MG63 (cell line): ENCODE measurements around the gene CTF1. TPM values are rescaled to one million over a fixed set of nuclear protein-coding genes. Genes with fewer than 3 reads are reported as not detected.

Experiments
- DNase-seq: peaks from one replicate; pipeline ENCODE4 v3.0.0-alpha.2; 2020
- H3K27me3 ChIP-seq: fragments of 250-450 bp; sonication (Bioruptor Pico); 2 replicates; pipeline ENCODE4 v1.5.1; 2020; ENCODE audit warnings: mild to moderate bottlenecking, moderate library complexity
- H3K36me3 ChIP-seq: fragments of 250-450 bp; sonication (Bioruptor Pico); 2 replicates; pipeline ENCODE4 v1.5.1; 2020; ENCODE audit warnings: mild to moderate bottlenecking, moderate library complexity
- H3K4me3 ChIP-seq: fragments of 250-450 bp; sonication (Bioruptor Pico); 2 replicates; pipeline ENCODE4 v1.5.1; 2020; ENCODE audit warnings: mild to moderate bottlenecking, moderate library complexity
- H3K9me3 ChIP-seq: fragments of 250-450 bp; sonication (Bioruptor Pico); 2 replicates; pipeline ENCODE4 v1.5.1; 2020; ENCODE audit warnings: mild to moderate bottlenecking, moderate library complexity
- total RNA-seq: library from RNA; depleted of rRNA; stranded (reverse); fragments of >200 nt; shearing (Covaris generic); gene quantifications from 2 replicates; pipeline ENCODE4 v1.2.3, GENCODE V29; 2014; ENCODE audit warnings: low replicate concordance

The CTF1 gene
- total RNA-seq, 1 experiment from 2014 or later, result not detected

DNA sequence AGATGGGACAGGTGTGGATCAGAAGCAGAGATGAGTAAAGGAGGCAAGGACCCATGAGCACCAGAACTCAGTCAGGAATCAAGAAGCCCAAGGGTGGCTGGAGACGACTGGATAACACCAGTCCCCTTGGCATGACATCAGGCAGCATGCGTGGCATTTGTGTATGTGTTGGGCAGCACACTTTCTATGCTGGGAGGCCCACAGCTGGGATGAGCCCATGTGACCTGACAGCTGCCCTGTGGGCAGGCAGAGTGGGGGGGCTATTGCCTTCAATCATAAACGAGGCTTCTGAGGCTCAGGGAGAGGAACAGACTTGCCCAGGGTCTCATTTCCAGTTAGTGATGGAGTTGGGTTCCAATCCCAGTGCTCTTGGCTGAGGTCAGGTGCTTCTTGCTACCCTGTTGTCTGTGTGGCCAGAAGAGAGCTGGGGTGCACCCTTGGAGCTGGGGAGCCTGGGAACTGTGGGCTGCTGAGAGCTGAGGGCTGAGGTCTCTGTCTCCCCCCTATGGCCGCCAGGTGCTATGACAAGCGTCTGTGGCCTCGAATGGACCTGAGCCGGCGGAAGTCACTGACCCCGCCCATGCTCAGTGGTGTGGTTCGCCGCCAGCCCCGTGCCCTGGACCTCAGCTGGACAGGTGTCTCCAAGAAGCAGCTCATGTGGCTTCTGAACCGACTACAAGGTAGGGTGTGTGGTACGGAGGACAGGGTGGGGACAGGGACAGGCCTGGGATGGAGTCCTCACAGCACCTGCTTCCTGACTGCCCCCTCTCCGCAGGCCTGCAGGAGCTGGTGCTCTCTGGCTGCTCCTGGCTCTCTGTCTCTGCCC, 45.4 kb downstream of the CTF1 start:
- Histone ChIP-seq H3K36me3 (peaks cover 61% of the 10 kb centered on the region), H3K4me3 (no peak overlapping the region), H3K27me3 (no peaks in the 10 kb centered on the region), H3K9me3 (no peaks in the 10 kb centered on the region)
- peak; percentile 63 for DNase-seq

GRCh38 chr16:30942426-30942806, 46.0 kb downstream of the CTF1 start:
- Histone ChIP-seq H3K4me3 (no peak overlapping the region), H3K27me3 (no peaks in the 10 kb centered on the region), H3K36me3 (peaks cover 61% of the 10 kb centered on the region), H3K9me3 (no peaks in the 10 kb centered on the region)
- DNase-seq, result no peak

DNA sequence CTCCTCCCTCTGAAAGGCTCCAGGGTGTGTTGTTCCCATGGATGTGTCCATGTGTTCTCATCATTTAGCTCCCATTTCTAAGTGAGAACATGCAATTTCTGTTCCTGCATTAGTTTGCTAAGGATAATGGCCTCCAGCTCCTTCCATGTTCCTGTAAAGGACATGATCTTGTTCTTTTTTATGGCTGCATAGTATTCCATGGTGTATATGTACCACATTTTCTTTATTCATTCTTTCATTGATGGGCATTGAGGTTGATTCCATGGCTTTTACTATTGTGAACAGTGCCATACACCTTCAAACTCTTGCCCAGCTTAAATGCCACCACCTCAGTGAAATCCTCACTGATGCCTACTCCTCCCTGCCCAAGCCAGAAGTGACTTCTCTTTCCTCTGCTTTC, 47.9 kb downstream of the CTF1 start:
- no peaks in the 10 kb centered on the region for H3K9me3 ChIP-seq
- no peak for DNase-seq
- H3K27me3 ChIP-seq, result no peaks in the 10 kb centered on the region
- no peak overlapping the region for H3K4me3 ChIP-seq
- H3K36me3 ChIP-seq, result peaks cover 52% of the 10 kb centered on the region

DNA sequence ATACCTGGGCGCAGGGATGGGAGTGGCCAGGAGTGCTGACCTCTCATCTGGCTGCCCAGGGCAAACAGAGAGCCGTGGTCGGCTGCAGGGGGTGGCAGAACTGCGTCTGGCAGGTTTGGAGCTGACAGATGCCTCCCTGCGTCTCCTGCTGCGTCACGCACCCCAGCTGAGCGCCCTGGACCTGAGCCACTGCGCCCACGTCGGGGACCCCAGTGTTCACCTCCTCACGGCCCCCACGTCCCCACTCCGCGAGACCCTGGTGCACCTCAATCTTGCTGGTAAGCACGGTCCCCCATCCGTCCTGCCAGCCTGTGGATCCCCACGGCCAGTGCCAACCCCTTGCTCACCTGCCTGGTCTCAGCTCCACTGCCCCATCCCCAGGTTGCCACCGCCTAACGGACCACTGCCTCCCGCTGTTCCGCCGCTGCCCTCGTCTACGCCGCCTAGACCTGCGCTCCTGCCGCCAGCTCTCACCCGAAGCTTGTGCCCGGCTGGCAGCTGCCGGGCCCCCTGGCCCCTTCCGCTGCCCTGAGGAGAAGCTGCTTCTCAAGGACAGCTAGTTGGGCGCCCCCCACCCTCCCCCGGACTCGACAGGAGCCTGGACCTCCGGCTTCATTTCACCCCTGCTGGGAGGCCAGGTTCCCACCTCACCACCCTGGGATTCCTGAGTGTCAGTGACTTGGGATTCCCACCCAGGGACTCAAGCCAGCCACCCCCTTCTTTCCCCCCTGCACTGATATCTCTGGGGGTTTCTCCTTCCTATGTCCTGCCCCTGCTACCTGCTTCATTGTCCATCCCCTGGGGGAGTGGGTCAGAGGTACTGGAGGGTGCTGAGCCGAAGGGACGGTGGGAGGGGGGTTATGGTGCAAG, 50.5 kb downstream of the CTF1 start:
- DNase-seq, result no peak
- Histone ChIP-seq H3K4me3 (no peak overlapping the region), H3K36me3 (peaks cover 32% of the 10 kb centered on the region), H3K27me3 (no peaks in the 10 kb centered on the region), H3K9me3 (no peaks in the 10 kb centered on the region)

DNA sequence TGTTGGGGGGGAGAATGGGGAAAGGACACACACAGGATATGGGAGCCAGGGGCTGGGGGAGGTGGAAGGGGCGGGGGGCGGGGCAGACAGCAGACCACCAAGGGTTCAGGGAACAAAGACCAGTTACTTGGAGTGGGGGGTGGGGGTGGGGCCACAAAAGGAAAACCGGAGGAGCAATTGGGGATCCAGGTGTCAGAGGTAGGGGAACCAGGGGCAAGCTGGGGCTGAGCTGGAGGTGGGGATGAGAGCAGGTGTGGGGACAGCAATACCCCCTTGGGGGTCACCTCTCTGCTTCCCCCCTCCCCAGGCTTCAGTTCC, 51.1 kb downstream of the CTF1 start:
- Histone ChIP-seq H3K27me3 (no peaks in the 10 kb centered on the region), H3K4me3 (no peak overlapping the region), H3K9me3 (no peaks in the 10 kb centered on the region), H3K36me3 (peaks cover 27% of the 10 kb centered on the region)
- no peak for DNase-seq

DNA sequence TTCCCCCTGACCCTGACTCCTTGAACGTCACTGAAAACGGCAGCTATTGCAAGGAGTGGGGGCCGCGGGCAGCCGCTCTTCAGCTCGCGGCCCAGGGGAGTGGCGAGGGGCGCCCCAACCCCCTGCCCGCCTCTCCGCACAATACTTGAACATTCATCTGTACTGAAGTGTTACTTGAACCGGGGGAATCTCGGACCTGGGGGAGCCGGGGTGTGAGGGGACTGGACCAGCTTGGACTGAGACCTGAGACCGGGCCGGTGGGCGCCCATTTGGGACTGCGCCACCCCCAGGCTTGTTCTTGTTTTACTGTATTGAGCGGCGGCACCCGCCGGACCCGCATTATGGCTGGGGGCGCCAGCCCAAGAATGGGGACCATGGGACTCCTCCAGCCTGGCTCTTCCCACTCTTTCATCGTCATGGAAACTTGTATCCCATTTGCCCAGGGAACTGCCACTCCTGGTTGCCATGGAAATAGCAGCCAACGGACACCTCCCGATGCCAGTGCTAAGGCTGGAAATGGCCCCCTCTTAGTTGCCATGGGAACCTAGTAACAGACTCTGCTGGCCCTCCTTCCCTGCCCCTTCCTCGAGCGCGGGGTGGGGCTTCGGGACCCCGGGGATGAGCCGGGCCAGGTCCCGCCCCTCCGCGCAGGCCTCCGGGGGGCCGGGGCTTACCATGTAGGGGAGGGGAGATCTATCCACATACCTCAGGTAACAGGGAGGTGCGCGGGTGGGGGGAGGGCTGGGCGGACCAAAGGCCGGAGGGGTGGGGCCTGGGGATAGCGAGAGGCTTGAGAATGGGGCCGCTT, 51.6 kb downstream of the CTF1 start:
- Histone ChIP-seq H3K27me3 (no peaks in the 10 kb centered on the region), H3K4me3 (peak overlapping the region; percentile 58; the same call in 1 of the 2 replicates), H3K9me3 (no peaks in the 10 kb centered on the region), H3K36me3 (peaks cover 21% of the 10 kb centered on the region)
- DNase-seq, result peak; percentile 68

DNA sequence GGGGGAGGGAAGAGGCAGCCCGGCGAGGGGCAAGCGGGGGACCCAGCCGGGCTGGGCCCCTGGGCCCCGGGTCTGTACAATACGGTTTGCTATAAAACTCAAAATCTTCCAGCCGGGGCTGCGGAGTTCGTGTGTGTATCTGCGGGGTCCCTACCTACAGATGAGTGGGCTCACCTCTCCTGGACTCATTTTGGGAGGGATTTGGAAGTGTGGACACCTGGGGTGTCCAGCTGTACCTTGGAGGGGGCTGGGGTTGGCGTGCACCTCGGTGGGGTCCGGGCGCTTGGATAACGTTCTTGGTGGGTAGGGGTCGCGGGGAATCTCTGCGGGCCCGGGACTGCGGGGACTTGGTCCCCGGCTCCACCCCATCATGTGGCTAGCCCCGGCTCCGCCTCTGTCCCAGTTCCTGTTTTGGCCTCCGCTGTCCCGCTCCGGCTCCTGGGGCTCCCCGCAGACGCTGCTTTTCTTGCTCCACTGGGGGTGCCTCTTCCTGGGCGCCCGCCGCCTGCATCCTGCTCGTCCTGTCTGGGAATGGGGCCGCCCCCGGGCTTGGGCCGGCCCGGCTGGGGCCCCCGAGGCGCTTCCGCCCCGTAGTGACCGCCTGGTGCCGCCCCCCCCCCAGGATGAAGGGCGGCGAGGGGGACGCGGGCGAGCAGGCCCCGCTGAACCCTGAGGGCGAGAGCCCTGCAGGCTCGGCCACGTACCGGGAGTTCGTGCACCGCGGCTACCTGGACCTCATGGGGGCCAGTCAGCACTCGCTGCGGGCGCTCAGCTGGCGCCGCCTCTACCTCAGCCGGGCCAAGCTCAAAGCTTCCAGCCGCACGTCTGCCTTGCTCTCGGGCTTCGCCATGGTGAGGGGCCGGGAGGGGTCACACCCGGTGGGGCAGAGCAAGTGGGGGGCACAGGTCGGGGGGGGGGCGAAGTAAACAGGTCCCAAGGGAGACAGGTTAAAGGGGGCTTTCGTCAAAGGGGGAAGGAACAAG, 52.5 kb downstream of the CTF1 start, which contains the start of gene ORAI3:
ORAI3 (plus strand) TSS at position 402 of the 983 bp plus-strand sequence; CDS start at position 624, 222 bp downstream.
- DNase-seq, result peak; percentile 61
- no peaks in the 10 kb centered on the region for H3K9me3 ChIP-seq
- H3K36me3 ChIP-seq, result peaks cover 16% of the 10 kb centered on the region
- H3K4me3 ChIP-seq, result peak within 1 kb of the TSS; percentile 58
- no peaks in the 10 kb centered on the region for H3K27me3 ChIP-seq

GRCh38 chr16:30949650-30950515, 53.5 kb downstream of the CTF1 start:
- DNase-seq, result peak; percentile 77
- Histone ChIP-seq H3K9me3 (no peaks in the 10 kb centered on the region), H3K36me3 (peaks cover 9% of the 10 kb centered on the region), H3K4me3 (peak overlapping the region; percentile 58), H3K27me3 (no peaks in the 10 kb centered on the region)

DNA sequence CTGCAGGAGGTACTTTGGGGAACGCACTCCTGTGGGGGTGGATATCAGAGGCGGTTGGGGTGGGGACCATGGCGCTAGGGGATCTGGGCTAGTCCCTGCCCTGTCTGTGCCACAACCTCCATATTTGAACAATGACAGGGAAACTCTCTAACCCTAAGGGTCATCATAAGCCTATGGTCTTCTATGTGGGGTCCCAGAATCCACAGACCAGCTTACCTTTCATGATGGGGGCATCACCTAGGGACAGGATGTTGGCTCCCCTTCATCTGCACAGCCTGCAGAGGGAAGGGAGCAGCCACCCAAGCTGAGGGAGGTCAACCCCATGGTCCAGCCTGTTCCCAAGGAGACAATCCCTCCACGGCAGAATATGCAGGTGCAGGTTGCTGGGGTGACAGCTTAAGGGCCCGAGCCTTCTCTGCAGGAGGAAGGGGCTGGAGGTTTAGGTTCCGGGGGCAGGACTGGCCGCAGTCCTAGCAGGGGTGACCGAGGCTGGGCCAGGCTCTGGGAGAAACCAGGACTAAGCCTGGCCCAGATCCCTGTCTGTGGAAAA, 54.2 kb downstream of the CTF1 start:
- DNase-seq, result no peak
- Histone ChIP-seq H3K27me3 (no peaks in the 10 kb centered on the region), H3K4me3 (no peak overlapping the region), H3K36me3 (peaks cover 6% of the 10 kb centered on the region; the same call in 1 of the 2 replicates), H3K9me3 (no peaks in the 10 kb centered on the region)

DNA sequence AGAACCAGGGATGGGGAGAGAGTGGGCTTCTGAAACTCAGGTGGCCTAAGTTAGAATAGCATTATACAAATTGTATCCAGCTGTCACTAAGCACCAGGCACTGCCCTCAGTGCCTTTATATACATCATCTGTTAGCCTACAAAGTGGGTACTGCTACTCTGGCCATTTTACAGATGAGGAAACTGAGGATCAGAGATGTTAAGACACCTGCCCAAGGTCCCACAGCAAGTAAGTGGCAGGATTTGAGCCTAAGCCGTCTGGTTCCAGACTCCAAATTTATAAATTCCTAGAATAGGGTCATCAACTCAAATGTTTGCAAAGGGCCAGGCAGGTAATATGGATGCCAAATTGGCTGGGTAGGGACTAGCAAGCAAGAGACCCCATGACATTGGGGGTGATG, 54.8 kb downstream of the CTF1 start:
- Histone ChIP-seq H3K4me3 (no peak overlapping the region), H3K36me3 (peaks cover 6% of the 10 kb centered on the region; the same call in 1 of the 2 replicates), H3K9me3 (no peaks in the 10 kb centered on the region), H3K27me3 (no peaks in the 10 kb centered on the region)
- DNase-seq, result no peak

DNA sequence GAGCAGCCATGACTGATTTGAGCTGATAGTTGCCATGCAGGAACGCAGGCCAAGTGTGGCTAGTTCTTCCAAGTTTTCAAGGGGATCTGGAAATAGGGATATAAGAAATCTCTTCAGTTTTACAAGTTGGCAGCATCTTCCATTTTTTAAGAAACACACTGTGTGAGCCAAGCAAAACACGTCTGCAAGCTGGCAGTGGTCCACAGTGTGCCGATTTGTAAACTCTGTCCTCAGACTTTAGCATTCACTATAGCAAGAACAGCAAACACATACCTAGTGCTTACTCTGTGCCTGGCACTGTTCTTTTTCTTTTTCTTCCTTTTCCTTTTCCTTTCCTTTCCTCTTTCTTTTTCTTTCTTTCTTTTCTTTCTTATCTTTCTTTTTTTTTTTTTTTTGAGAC, 55.3 kb downstream of the CTF1 start:
- peak; percentile 88 for DNase-seq
- H3K36me3 ChIP-seq, result peaks cover 5% of the 10 kb centered on the region; the same call in 1 of the 2 replicates
- H3K27me3 ChIP-seq, result no peaks in the 10 kb centered on the region
- no peaks in the 10 kb centered on the region for H3K9me3 ChIP-seq
- no peak overlapping the region for H3K4me3 ChIP-seq

GRCh38 chr16:30953111-30953510, 56.7 kb downstream of the CTF1 start:
- H3K9me3 ChIP-seq, result no peaks in the 10 kb centered on the region
- H3K4me3 ChIP-seq, result no peak overlapping the region
- DNase-seq, result no peak
- no peaks in the 10 kb centered on the region; the same call in 1 of the 2 replicates for H3K36me3 ChIP-seq
- no peaks in the 10 kb centered on the region for H3K27me3 ChIP-seq
